GM18499 (cell line): ENCODE data around the gene PRKAR1B.

Experiments
- ATAC-seq: cut with Tn5 transposase; IDR thresholded peaks from one replicate; pipeline ENCODE4 v1.9.1; 2021; ENCODE audit warnings: moderate number of reproducible peaks; ENCODE audit not compliant: insufficient read depth, unreplicated experiment

PRKAR1B gene

DNA sequence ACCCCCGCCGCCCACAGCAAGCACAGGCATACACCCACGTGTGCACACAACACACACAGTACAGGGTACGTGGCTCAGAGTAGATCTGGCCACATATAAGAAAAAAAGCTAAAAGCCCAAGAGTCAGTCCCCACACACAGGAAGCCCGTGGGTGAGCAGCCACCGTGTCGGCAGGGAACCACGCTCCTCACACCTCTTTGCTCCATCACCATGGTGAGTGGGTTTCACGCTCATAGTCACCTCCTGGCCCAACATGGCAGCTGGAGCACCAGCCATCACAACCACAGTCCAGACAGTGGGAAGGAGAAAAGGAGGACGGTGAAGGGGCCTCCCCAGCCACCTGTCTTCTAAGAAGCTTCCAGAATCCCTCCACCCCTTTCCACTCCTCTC, 131.5 kb downstream of the PRKAR1B start:
- ATAC-seq = no peak

DNA sequence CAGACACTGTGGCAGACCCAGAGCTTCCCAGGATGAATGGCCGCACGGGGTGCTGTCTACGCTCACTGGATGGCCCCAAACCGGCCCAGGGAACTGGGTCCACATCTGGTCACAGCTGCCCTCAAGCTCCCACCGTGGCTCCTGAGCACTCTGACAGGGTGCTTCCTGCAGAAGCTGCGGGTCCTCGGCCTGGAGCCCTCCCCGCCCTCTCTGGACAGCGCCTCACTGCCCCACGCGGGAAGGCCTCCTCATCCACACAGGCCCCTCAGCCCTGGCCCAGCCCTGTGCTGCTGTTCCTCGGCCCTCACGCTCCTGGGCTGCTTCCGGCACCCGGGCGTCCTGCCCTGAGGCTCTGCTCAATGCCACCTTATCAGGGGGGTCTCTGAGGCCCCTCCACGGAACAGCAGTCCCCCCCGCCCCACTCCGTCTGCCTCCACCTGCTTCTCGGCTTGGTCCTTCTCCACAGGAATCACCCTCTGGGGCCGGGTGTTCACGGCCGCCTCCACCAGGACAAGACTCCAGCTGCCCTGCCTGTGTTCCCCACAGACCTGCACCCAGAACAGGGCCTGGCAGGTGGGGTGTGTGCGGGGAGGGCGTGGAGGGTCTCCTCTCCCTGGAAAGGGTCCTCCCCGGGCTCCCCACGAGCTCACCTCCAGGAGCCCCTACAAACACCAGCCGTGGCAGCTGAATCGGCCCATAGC, 132.0 kb downstream of the PRKAR1B start:
- no peak for ATAC-seq

DNA sequence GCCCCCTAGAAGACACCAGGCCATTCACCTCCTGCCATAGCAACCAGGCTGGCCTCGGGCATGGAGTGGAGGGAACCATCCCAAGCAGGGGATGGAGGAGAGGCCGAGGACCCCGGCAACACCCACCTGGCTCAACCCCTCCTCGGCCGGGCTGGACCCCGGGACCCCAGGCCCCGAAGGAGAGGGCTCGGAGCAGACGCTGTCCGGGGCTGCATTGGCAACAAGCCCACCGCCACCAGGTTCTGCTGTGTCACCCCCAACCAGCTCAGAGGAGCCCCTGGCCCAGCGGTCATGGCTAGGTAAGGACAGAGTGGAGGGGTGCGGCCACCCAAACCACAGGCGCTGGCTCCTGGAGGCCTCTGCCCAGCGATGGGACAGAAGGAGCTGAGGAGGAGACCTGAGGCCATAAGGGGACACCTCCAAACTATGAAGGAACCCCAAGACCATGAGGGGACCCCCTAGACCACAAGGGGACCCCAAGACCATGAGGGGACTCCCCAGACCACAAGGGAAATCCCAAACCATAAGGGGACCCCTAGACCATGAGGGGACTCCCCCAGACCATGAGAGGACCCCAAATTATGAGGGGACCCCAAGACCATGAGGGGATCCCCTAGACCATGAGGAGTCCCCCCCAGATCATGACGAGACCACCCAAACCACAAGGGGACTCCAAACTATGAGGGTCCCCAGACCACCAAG, 132.7 kb downstream of the PRKAR1B start:
- ATAC-seq = no peak

DNA sequence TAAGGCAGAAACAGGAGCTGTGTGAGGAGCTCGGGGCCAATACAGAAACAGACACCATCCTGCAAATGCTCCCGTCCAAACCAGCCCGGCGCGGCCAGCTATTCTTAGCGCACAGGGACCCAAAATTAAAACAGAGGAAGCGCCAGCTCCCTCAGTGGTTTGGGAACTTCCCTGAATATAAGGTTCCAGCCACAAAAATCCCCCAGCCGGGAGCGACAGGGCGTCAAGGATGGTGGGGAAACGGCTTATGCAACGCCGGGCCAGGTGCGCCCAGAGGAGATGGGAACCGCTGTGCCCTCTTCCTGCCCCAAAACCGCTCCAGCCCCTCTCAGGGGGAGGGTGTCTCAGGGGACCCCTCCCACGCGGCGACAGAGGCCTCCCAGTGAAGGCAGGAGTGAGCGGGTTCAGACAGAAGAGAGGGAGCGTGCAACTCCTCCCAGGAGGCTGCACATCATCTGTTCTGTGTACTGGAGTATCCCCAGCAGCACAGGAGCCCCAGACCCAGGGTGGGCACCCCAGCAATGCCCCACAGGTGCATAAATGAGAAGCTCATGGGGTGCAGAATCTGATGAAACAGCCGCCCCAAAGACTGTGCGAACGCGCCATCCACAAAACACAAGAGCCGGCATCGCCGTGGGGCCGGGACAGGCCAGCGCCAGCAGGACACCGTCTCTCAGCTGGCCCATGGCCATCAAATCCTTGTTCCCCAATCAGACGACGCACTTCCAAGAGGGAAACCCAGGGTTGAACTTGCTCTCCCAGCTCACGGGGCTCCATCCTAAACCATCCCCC, 133.6 kb downstream of the PRKAR1B start:
- no peak for ATAC-seq

DNA sequence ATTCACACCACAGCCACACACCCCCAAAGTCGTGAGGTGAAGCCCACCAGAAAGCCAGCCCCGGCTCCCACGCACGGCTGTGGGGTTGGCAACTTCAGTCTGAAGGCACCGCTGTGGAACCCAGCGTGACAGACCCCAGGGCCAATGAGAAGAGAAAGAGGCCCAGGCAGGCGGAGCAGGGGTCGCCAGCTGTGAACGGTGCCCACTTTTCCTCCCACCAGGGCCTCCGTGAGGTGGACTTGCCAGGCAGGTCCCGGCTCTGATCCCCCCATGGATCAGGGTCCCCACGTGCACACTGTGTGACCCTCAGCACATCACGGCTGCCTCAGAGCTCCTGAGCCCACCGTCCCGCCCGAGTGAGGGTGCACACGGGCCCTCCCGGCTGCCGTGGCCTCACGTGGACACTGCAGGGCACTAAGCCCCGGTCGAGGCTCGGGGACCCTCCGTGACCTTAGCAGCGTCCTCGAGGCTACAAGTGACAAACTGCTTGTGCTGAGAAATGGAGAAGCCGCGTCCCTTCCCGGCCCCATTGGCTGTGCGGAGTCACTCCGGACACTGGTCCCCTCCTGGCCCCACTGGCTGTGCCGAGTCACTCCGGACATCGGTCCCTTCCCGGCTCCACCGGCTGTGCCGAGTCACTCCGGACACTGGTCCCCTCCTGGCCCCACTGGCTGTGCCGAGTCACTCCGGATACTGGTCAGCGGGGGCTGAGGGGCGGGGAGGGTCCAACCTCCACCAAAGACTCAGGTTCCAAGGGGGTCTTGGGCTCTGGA, 135.0 kb downstream of the PRKAR1B start:
- ATAC-seq = no peak

DNA sequence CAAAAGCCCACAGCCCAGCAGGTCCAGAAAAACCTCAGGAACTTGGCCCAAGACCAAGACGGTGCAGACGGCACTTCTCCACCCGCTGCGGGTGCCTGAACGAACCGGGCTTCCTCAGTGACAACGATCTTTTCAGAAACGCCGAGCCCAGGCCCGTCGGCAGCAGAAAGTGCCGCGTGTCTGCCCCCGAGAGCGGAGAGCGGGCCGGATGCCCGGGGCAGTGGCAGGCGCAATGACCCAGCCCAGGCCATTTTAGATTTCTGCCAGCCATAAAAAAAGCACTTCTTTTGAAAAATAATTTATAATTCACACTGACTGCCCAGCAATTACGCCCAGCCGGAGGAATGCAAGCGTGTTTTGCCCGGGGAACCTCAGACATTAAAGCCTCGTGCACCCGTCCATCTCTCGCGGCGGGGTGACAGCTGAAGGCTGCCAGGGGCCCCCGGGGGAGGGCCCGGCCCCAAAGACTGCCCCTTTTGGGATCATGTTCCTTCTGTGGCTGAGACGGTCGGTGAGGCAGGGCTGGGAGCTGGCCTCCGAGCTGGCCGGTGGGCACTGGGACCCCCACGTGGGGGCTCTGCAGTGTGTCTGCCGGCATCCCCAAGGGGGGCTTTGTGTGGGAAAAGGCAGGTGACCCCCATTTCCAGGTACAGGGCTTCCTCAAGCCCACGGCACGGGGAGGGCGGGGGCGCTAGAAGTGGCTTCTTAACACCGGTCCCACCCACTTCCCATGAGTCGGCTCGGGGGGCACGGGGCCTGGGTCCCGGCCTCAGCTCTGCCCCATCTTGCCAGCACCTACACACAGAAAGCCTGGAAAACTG, 136.1 kb downstream of the PRKAR1B start:
- no peak for ATAC-seq

DNA sequence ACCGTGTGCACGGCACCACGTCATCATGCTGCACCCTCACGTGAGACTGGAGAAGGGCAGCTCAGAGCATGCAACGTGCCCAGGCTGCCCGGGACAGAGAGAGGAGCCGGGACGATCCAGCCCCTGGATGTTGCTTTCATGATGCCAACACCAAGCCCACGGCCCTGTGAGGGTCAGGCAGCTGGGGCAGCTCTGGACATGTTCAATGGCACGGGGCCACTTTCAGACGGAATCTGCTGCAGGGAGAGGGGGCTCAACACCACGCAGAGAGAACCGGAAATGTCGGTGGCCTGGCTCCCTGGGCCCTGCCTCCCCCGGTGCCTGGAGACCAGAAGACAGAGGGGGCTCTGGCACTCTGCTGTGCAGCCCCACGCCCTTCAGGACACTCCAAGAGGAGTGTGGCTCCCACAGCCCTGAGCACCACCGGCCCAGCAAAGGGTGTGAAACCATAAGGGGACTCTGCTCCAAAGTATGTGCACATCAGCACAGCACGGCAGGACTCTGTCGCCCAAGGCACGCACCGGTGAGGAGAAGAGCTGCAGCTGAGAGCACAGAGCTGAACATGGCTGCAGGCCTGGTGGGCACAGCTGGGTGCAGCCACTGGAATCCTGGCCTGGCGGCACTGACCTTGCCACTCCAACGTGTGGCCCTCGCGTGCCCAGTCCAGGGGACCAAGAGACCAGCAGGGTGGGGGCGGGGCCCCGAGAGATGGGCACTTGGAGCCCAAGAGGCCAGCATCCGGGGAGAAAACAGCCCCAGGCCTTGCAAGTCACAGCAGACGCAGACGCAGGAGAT, 137.1 kb downstream of the PRKAR1B start:
- ATAC-seq = no peak

DNA sequence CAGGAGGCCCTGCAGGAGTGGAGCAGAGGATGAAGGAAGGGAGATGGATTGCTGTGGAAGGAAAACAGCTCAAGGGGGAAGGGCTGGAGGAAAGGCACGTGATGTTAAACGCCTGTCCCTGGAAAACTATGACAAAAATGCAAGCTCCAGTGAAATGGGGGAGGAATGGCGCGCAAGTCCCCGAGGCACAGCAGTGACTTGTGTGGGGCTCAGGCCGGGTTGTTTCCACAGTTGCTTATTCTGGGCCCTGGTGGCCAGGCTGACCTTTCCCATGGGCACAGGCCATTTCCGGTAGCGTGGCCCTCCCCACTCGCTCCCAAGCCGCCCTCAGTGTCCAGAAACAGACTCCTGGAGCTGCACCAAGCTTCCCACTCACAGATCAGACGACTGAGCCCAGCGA, 139.3 kb downstream of the PRKAR1B start:
- ATAC-seq = no peak

DNA sequence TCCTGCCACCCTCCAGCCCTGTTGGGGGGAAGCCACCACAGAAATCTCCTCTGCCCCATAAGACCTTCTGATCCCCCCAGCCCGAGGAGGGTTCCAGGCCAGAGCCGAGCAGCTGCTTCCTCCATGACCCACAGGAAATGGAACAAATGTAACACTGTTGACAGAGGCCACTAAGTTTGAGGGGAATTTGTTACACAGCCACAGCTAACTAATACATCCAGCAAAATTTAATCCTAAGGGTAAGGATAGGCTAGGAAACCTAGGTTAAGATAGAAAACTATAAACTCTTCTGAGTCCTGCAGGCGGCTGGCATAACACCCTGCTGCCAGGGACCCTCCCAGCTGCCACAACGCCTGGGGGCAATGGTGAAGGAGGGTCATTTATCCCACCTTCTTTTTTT, 140.6 kb downstream of the PRKAR1B start:
- no peak for ATAC-seq

DNA sequence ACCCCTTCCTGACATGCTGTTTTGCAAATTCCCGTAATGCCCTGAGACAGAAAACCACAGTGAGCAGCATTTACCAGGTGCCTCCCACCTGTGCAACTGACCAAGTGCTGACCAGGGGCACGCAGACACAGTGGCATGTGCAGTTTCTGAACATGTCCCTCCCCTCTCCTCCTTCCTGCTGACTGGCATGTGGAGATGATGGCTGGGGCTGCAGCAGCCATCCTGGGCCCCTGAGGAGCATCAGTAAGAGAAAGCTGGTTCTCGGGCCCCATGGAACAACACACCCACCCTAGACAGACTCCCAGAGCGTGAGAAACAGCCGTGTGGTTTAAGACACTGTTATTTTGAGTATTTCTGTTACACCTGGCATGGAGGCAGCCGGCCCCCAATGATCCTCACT, 141.2 kb downstream of the PRKAR1B start:
- ATAC-seq = no peak

DNA sequence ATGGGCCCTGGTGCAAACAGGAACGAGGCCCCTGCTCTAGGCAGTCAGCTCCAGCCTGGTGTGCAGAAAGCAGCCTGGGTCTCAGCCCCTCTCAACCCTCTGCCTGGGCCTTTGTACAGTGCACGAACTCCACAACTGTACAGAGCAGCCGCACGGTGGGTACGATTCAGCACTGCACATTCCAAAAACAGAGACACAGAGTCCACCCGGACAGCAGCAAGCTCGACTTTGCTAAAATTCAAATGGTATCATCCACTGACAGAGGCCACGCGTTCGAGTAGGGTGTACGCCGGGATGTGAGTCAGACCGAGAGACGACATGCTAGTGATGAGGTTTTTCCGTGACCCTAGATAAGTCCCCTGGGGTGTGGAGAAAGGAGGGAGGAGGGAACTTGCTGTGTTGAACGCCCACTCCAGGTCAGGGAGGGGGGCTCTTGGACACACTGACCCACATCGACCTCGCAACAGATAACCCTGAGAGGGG, 141.8 kb downstream of the PRKAR1B start:
- ATAC-seq = no peak

DNA sequence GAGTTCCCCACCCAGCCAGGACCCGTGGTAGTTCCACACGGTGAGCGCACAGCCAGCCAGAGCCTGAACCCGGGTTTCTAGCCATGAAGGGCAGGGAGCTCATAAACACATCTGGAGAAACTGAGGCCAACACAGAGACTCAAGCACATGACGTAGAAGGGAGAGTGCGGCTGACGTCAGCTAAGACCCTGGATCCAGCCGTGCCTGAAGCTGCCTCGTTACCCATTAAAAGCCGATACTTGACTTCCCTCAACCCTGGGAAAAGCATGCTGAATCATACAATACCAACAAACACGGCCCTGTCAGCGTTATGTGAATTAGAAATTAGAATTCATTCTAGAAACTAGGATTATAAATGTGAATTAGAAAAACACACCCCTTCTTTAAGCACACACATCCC, 142.3 kb downstream of the PRKAR1B start:
- no peak for ATAC-seq

DNA sequence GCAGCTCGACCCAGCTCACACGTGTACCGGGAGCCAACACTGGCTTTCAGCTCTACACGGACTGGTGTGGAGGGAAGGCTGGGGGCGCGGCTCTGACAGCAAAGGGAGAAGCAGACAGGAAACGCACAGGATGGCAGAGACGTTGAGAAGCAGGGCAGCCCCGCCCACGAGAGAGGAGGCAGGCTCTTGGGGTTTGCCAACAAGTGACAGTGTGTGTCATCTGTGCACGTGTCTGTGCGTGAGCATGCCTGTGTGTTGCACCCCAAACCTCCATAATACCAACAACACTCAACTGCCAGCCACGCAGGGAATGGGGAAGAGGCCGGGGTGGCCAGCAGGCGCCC, 143.0 kb downstream of the PRKAR1B start:
- ATAC-seq = no peak

DNA sequence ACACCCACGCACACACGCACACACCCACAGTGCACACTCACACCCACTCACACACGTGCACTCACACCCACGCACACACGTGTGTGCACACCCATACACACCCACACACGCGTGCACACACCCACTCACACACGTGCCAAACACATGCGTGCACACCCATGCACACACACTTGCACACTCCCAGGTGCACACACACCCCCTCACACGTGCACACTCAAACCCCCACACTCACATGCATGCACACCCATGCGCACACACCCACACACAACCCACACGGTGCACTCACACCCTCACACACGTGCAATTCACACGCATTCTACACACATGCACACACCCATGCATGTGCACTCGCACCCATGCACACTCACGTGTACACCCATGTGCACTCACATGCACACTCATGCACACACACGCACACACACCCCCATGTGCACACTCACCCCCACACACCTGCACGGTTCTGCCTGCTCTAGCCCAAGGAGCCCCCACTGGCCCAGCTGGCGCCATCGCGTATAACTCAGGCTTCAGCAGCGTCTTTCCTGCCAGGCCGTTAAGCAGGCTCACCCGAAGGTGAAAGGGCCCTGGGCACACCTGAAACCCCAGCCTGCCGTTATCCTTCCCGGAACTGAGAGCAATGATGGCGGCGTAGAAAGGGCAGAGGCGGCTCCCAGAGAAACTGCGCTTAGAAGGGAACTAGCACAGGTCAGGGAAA, 143.5 kb downstream of the PRKAR1B start:
- ATAC-seq = no peak

DNA sequence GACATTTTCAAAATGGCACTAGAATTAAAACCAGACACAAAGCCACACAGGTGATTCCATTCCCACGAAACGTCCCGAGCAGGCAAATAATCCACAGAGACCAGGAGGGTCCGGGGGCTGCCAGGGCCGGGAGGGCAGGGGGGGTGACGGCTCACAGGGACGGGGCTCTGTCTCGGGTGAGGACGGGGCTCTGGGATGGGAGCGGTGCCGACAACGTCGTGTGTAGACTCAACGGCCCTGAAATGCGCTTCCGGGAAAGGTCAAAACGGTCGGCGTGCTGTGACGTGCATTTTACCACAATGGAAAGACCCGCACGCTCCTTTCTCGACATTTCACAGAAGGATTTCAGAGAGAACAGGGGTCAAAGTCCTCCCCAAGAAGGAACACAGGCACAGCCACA, 144.2 kb downstream of the PRKAR1B start:
- ATAC-seq = no peak

DNA sequence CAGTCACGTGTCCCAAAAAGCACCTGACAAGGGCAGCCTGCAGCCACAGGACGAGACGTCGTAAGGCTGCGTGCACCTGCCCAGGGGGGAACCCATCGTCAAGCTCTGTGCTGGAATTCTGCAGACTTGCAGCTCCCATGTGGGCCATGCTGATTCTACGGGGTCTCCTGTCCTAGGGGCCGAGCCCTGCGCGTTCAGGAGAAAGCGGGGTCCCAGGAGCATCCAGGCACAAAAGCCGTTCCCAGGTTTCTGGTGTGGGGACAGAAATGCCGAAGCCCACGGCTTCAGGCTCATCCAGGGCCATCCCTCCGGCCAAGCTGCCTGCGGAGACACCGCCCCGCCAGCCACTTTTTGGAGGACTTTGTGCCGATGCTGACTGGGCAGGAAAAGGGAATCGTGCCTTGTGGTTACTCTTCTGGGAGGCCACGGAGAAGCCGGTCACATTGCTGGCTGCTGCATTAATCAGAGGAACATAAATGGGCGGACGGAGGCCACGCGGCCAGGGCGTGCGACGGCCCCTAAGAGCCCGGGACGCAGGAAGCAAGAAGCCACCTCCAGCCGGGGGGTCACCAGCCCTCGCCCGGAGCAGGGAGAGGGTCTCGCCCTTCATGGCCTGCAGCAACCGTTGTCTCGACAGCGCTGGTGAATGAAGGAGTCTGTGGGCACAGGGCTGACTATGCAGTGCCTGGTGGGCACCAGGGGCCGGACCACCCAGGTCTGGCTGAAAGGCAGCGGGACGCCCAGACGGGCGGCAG, 144.8 kb downstream of the PRKAR1B start:
- no peak for ATAC-seq

DNA sequence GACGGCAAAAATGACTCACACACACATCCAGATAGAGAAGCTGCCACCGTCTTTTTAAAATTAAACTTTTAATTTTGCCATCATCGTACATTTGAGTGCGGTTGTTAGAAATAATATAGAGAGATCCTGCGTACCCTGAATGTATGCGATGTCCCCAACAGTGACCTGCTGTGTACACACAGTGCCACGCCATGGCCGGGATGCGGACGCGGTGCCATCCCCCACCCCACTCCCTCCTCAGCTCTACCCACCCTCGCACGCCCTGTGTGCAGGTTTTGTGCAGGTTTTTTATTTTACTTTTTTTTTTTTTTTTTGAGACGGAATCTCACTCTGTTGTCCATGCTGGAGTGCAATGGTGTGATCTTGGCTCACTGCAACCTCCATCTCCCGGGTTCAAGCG, 148.7 kb downstream of the PRKAR1B start:
- no peak for ATAC-seq
